M059J (cell line): ENCODE measurements around the gene CKAP4. TPM values are rescaled to one million over a fixed set of nuclear protein-coding genes. Genes with fewer than 3 reads are reported as not detected.
A peak's percentile ranks its signal among the peaks of the same experiment; 100 is the strongest.

Source experiments
- DNase-seq: peaks from one replicate; pipeline ENCODE4 v3.0.0-alpha.2; 2012; ENCODE audit warnings: low read depth
- total RNA-seq: library from RNA; depleted of rRNA; stranded (reverse); fragments of >200 nt; shearing (Covaris generic); gene quantifications from 2 replicates; pipeline ENCODE4 v1.2.3, GENCODE V29; 2014; rRNA removed

CKAP4 gene
- total RNA-seq, 1 experiment from 2014 or later = 286 TPM

DNA sequence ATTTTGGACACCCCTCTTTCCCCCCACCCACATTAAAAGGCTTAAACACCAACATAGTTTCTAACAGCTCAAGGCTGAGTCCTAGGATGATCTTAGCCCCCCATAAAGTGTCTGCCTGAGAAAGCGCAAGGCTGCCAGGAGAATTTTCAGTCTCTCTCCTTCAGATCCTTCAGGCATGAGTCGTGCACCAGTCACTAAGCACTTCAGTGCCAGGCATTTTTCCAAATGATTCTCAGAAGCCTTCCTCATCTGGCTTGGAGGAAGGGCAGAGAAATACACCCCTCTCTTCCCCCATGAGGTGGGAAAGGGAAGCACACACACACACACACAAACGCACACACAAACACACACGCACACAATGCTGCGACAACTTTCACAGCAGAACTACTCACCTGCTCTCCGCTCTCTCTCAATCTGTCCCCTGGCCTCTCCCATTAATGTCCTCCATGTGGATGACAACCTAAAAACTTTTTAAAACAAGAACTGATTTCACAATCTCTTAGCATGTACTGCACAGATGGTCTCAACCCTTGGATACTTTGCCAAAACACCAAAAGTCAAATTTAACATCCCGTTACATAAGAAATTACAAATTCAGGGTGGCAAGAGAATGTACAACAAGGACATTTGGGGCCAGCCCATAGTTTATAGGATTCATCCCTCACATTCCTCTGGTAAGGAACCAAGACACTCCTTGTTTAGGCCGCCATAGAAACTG is 49.8 kb downstream of the CKAP4 start:
- DNase-seq = no peak

DNA sequence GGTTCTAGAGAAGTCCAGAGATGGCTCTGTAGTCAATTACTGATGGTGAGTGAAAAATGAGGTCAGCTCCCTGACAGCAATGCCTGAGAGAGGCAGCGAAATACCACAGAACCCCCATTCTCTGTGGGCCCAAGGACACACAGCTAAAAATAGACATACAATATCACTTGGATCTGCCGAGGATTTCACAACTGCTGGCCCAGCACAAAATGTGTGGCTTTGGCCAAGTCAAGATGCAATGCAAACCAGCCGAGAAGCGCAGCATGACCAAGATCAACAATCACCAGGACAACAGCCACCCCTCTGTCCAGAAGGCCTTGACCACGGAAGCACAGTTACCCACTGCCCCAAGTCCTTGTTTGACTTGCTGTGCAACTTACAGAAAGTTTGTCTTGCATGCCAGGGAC is 52.2 kb downstream of the CKAP4 start:
- peak; percentile 32 for DNase-seq

DNA sequence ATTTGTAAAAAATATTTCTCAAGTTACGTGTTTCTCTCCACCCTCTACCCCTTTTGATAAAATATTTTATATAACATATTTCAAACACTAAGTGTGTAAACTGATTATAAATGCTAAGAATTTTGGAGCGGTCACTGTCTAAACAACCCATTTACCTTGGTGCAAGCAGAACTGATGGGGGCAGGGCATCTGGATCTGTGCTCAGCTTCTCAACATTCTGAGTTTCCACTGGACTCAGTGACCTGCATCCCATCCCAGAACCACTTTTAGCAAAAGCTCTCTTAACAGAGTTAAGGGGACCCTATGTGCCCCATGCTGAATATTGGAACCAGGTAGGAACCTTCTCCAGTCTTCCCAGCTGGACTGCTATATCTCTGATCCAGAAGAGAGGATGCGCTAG is 53.5 kb downstream of the CKAP4 start:
- DNase-seq = no peak

DNA sequence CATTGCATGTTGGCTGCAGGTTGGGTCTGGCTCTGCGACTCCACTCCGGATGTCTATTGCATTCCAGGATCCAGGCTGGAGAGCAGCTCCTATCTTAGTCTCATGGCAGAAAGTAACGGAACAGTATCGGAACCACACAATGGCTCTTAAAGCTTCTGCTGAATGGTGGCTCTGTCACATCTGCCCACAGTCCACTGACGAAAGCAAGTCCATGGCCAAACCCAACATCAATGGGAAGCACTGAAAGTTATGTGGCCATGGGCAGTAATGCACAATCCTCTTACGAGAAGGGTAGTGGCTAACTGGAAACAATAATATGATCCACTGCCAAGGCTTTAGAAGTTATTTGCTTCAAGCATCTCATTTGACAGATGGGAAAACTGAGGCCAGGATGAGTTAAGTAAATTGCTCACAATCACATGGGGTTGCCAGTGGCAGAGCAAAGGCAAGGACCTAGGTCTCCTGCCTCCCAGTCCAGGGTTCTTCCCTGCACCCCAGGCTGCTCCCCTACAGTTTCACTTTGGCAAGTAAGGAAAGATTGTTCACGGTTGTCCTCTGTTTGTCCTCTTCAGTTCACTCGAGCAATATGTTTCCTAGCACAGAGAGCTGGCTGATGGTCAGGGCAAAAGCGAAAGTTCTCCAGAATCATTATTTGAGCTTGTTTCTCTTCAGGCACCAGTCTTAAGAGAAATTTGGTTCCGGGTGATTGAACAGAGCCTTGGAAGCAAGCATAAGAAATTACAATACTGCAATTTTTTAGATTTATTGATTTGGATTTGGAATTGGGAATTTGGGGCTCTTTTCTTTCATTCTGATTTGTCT is 54.2 kb downstream of the CKAP4 start:
- no peak for DNase-seq

DNA sequence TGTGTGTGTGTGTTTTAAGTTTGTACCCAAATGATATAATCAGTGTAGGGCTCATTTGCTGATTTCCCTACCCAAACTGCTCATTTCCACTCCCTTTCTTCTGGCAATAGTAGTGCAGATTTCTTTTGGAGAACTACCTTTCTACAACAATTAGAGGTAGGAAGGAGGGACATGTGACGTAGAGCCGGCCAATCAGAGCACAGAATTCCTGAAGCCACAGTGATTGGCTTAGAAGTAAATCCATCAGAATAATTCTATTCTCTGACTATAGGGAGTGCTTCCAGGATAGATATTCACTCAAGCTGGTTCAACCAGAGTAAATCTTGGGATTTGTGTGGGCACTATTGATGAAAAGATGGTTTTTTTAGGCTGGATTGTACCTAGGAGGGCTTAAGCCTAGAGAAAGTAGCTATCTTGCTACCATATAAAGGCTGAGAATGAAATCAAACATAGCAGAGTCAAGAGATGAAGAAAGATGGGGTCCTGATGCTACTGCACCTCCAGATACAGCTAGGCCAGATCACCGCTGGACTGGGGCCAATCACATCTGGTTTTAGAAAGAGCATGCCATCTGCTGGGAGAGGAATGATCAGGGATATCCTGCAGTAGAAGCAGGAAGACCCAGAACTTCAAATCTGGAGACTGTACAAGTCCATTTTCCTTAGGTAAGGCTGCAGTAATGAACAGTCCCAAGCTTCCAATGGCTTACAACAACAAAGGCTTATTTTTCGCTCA is 55.0 kb downstream of the CKAP4 start:
- no peak for DNase-seq

DNA sequence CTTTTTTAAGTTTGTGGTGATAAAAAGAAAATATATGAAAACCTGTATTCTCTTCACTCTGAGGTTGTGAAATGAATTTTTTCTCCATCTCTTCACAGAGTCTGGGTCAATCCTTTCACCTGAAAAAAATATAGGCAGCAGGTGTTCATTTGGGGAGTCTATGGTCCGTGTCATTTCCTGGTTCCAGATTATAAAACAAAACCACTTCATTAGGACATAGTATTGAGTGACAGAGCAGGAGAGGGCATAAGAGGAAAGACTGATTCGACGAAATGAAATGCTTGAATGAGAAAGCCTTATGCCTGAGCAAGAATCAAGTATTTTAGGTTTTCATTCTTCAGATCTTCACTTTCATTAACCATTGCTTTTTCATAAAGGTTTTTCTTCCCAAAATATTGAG is 57.2 kb downstream of the CKAP4 start:
- DNase-seq = no peak

DNA sequence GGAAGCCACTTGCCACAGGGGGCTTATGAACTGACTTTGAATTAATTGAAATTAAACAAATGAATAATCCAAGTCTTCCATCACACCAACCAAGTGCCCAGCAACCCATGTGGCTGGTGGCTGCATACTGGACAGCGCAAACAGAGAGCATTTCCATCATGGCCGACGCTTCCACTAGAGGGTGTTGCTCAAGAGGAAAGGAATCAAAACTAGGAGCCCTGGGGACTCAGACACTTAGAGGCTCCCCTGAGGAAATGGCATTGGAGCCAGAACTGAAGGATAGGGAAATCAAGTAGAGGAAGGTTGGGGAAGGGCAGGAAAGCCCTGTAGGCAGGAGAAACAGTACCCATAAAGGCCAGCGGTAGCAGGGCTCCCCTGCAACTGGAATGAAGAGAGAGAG is 58.5 kb downstream of the CKAP4 start:
- DNase-seq = no peak

DNA sequence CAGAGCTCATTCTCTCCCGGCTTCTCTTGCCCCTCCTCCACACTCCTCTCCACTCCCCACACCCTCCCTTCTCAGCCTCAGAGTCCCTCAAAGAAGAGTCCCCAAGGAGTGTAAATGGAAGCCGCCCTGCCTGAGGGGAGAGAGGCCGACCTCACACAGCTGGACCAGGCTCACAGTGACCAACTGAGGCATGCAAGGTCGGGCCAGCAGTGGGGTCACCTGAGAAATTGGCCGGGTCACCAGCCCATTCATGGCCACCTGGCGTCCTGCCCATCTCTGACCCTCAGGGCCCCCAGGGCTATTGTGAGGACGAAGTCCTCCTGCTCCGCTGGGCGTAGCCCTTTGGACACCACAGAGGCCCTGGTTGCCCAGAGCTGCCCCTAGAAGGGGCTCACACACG is 59.6 kb downstream of the CKAP4 start:
- DNase-seq = no peak

Other genes with a start within 250 kb of the CKAP4 start
- gene NUAK1, start 109.1 kb downstream of the CKAP4 start, total RNA-seq = 13.0 and 14.9 TPM in 2 replicates
- gene TCP11L2, start 54.7 kb upstream of the CKAP4 start, total RNA-seq = 15.8 and 30.1 TPM in 2 replicates
- 3.7 and 8.2 TPM in 2 replicates for gene POLR3B, start 109.7 kb upstream of the CKAP4 start, total RNA-seq